Kidney capillary endothelial cell (primary cell): ENCODE results near the gene MGLL.

Experiments
- DNase-seq: peaks from one replicate; pipeline ENCODE4 v3.0.0-alpha.2; 2018; ENCODE audit warnings: low spot score

The MGLL gene

GRCh38 chr3:127834771-127835170 is 12.5 kb upstream of the MGLL start:
- no peak for DNase-seq

GRCh38 chr3:127833281-127834032 is 11.1 kb upstream of the MGLL start:
- DNase-seq, result no peak

- peak; percentile 26 for DNase-seq
Measured at GRCh38 chr3:127831723-127832172, 9.4 kb upstream of the MGLL start.

DNA sequence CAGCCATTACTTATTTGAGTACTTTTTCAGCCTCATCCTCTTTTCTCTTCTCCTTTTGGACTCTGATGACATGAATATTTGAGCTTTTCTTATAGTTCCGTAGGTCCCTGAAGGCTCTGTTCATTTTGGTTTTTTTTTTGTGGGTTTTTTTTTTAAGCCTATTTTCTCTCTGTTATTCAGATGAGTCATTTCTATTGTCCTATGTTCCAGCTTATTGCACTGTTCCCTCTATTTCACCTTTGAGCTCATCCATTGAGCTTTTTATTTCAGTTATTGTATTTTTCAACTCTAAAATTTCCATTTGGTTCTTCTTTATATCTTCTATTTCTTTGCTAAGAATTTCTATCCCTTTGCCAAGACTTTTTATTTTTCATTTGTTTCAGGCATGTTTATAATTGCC is 7.2 kb upstream of the MGLL start:
- DNase-seq, result no peak

GRCh38 chr3:127827808-127828207 is 5.5 kb upstream of the MGLL start:
- DNase-seq, result no peak

GRCh38 chr3:127825756-127826155 is 3.4 kb upstream of the MGLL start:
- DNase-seq, result no peak

DNA sequence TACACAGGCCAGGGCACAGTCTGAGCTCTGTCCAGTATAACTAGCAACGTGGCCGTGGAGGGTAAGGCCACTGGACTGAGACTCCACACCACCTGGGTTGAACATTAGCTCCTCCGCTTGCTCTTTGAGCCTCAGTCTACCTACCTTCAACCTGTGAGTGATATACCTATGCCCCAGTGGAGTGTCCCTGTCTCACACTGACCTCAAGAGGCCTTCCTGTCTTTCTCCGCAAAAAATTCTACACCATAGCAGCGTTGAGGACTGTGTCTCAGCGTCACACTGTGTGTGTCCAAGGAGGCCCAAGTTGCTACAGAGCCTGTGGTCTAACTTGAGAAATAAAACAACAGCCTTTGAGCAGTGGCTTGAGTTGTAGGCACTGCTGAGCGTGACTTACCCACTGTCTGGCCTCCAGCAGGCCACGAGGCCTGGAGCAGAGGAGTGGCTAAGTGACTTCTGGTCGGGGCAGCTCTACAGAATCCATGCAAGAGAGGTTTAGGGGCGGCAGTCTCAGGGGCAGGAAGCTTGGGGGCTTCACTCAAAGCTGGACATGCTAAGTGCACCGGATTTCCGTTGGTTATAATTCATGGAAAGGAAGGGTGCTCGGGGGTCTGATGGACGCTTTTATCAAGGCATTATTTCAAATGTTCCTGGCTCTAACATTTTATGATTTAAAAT is 2.0 kb upstream of the MGLL start:
- DNase-seq, result no peak

DNA sequence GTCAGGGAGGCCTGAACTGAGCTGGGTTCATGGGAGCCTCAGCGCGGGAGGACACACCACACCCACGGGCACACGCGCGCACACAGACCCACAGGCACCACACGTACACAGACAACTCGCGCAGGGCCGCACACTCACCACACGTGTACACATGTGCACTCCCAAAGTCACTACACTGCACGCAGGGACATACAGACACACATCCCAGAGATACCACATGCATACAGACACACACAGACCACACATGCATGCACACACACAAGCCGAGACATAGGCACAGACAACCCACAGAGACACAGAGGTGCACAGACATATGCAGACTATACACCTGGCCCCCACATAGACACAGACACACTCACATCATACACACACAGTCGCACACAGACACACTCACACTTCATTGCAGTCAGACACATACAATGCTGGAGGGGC is 1.1 kb upstream of the MGLL start:
- DNase-seq, result peak; percentile 16

DNA sequence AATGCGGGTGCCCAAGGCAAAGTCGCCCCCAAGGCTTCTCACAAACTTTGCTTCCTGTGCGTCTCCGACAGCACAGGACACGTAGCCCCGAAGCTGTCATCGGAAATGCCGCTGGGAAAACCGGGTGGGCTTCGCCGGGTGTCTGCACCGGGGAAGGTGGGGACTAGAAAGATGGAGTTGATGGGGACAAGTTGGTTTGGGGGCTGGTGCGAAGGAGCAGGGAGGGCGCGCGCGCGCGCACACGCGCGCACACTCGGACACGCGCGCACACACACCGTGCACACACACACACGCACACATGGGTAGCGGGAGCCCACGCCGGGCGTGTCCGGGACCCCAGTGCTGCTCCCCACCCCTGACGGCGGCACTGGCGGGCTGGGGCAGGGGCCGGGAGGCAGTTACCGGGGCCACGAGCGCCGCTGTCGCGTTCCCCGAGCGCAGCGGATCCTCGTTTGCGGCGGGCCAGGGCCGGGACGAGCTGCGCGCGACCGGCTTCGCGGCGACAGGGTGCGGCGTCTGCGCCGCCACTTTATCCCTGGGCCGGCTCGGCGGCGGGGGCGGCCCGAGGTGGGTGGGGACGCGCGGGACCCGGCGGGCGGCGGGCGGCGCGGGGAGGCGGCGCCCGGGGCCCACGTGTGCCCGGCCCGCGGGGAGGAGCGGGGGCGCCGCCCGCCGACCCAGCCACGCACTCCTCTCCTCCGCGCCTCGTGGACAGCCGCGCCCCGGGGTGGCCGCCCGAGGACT is 539 bp upstream of the MGLL start:
- peak; percentile 50 for DNase-seq

GRCh38 chr3:127821394-127821793 is 921 bp downstream of the MGLL start:
- DNase-seq, result peak; percentile 24

DNA sequence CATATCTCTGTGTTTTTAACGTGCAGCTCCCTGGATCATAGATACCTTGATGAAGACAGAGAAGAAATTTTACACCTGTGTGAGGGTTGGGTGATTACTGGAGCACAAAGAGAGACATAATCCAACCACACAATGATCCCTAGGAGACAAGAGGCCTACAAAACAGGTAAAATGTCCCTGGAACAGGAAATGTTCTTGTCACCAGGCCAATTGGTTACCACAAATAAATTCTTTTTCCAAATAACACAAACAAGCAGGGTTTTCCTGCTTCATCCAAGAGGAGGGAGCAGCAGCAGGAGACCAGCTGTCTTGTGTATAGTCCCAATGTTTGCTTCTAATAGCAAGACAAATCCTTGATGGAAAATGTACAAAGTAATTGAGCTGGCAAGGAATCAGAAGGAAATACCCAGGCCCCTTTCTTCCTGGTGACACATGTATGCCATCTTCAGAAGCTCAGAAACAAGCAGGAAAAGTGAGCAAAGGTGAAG is 1.4 kb downstream of the MGLL start:
- DNase-seq, result peak; percentile 36

DNA sequence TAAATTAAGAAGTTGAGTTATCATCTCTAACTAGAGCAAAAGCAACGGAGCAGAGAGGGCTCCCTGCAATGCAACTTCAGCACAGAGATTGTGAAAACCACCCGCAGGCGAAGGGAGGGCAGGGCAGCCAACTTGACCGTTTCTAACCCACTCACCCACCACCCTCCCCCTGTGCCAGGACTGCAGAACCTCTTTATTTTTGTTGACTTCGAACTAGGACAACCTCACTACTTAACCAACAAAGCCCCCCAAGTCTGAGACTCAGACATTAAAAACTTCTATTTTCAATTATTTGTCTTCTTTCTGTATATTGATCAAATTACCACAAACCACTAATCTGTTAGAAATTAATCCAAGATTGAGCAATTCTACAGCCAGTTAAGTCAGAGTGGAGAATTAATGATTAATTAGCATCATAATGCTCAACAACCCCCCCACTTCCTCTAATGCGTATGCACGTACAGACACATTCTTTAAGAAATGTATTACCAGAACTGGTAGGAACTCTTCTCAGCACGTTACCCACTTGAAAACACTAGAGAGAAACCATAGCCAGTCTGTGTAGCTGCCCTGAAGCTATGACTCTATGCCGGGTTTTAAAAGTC is 2.0 kb downstream of the MGLL start:
- DNase-seq, result peak; percentile 9

DNA sequence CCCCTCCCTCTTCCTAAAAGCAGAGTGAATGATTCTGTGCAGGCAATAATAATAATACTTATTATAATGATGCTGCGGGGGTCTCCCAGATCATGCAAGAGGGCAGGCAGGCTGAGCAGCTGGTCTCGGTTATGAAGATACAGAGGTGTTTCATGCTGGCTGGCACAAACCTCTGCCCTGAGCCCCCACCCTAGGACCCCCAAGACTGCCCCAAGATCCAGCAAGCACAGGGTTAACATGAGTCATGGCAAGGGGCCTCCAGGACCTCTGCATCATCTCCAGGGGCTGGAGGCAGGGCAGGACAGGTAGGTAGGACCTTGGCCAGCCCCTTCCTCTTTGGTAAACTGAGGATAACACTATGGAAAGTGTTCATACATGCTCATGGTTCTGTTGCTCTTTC is 2.7 kb downstream of the MGLL start:
- DNase-seq, result no peak

DNA sequence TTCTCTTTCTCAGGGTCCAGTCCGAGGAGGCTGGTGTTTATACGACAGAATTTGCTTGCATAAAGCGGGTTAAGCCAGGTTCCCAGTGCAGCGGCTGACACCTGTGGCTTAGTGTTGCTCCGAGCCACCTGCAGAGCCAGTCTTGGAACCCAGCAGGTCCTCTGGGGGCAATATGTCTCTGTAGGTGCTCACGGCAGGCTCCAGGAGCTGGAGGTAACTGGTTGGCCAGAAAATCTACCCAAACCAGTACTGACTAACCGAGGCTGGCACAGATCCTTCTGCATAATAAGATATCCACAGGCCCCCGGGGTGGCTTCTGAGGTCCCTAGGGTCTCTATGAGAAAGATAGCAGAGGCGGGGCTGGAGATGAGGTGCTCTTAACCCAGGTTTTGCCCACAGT is 3.2 kb downstream of the MGLL start:
- no peak for DNase-seq

DNA sequence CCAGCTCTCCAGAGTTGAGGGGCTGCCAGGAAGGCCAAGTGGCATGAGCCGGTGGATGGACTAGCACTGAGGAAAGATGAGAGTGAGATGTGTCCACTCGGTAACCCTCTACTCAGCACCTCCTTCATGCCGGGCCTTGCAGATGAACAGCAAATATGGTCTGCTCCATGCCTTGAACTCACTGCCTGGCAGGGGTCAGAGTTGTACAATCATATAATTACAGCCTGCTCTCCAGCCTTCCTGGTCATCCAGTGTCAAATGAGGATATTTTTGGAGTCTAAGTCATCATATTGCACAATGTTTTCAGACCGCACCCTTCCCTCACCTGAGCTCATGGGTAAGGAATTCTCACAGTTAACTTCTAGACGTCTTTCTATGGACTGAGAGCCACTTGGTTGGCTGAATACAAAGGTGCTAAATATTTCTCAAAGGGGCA is 4.9 kb downstream of the MGLL start:
- DNase-seq, result peak; percentile 7

DNA sequence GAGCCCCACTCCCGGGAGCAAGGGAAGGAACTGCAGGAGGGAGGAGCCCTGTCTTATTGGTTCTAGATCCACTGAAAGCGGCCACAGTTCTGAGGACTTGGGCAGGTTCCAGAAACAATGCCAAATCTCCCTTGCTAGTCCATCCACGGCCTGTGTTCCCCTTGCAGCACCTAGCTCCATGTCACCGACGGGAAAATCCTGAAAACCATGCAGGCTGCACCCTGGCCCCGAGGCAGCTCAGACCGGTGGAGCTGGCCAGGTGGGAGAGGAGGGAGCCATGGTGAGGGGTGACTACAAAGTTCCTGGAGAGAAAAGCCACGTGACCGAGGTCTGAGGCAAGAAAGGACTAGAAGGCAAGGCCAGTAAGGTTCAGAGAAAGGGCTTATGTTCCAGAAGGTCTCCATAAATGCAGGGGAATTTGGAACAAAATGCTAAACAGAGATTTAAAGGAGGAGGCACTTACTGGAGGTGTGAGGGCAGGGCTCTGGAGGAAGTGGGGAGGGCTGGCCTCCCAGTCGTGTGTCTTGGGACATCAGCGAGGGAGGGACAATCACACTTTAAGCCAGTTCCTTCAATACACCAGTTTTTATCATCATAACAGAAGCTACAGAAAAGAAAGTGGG is 5.4 kb downstream of the MGLL start:
- DNase-seq, result no peak

DNA sequence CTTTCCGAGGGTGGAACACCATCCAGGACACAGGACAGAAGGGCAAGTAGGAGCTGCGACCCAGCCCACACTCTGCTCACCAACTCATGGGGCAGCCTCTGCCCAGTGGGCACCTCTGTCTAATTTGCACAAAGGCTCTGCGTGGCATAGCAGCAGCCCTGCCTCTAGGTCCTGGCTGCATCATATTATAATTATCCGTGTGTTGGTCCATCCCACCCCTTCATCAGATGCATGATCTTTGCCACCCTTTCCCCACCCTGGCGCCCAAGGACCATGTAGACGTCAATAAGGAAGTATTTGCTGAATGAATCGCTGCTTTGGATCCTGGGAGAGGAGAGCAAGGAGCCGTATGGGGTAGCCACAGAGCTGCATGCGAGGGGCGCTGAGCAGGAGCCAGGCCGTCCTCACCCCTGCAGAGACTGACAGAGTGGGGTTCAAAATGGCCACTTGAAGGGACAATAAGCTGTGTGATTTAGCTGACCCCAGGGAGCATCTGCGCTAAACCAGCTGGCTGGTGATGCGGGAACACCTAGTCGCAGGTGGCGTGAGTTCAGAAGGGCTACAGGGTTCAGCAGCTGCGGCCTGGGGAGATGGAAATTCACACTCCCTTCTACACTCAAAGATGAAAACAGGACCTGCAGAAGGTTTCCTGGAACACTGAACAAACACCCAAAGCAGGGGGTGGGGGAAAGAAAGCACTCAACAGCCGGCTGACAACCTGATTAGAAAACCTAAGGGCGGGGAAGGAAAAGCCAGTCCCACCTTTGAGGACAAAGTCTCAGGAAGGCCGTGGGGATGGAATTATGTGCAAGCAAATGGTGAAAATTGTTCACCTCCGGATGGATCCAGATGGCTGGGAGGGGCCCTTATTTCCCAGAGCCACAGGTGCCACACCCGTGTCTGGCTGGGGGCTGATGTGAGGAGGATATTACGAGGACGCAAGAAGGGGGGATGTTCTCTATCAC is 6.4 kb downstream of the MGLL start:
- no peak for DNase-seq

- DNase-seq, result no peak
Measured at GRCh38 chr3:127815001-127815400, 7.3 kb downstream of the MGLL start.

DNA sequence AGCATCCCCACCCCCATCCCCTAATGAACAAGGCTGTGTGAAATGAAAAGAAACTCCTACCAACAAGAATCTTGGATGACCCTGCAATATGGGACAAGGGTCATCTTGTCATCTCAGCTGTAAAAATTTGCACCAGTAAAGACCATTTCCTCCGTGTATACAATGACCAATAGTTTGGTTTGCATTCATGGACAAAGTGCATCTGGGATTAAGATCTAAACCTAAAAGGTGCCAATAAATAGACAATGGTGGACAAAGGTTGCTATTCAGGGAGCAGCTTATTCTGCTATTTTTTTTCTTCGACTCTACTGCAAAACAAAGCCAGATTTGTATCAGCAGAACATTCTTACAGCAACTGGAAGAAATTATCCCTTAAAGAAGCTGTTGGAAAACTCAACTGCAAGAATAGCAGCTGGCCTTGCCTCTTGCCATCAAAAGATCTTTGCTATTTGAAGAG is 8.0 kb downstream of the MGLL start:
- no peak for DNase-seq

GRCh38 chr3:127812151-127812550 is 10.2 kb downstream of the MGLL start:
- no peak for DNase-seq

GRCh38 chr3:127811717-127812116 is 10.6 kb downstream of the MGLL start:
- no peak for DNase-seq
